ENCODE results near the gene CCDC183. TPM values are rescaled to one million over a fixed set of nuclear protein-coding genes. Genes with fewer than 3 reads are reported as not detected.

CCDC183 gene
- 27.4 TPM for polyA plus RNA-seq
- long read RNA-seq, donor 1, partial matches to known transcripts = 0 of 1 reads
- long read RNA-seq, donor 1, other reads (novel, unspliced or antisense) = 0 of 1 reads
- long read RNA-seq, donor 2, partial matches to known transcripts = 0 of 3 reads
- long read RNA-seq, donor 2, other reads (novel, unspliced or antisense) = 0 of 3 reads
- long read RNA-seq, donor 3 = 0 reads
- long read RNA-seq, donor 4 = 0 reads
- long read RNA-seq, donor 5, partial matches to known transcripts = 5 of 5 reads
- long read RNA-seq, donor 5, other reads (novel, unspliced or antisense) = 0 of 5 reads
- long read RNA-seq, donor 6, partial matches to known transcripts = 0 of 1 reads
- long read RNA-seq, donor 6, other reads (novel, unspliced or antisense) = 0 of 1 reads
- long read RNA-seq, donor 7 = 0 reads
- long read RNA-seq, donor 8, partial matches to known transcripts = 0 of 2 reads
- long read RNA-seq, donor 8, other reads (novel, unspliced or antisense) = 0 of 2 reads
- long read RNA-seq, donor 9, partial matches to known transcripts = 6 of 7 reads
- long read RNA-seq, donor 9, other reads (novel, unspliced or antisense) = 0 of 7 reads
- long read RNA-seq, donor 10 = 0 reads
- long read RNA-seq, donor 11 = 0 reads

GRCh38 chr9:136796238-136796774, at the start of gene CCDC183:
TSS of gene CCDC183 (plus strand) at chr9:136796338. CDS start at chr9:136796398, 60 bp downstream.
- H3K4me1 ChIP-seq (ENCODE audit: control insufficient read depth, insufficient read depth, low read length) = peaks cover 81% of the 10 kb centered on the region
- WGBS (ENCODE audit: insufficient coverage, low lambda C conversion rate) = no CpG with 5 or more reads among the region's 5 CpGs
- peak within 1 kb of the TSS; percentile 17 for H3K4me3 ChIP-seq (ENCODE audit: low read length)
- peaks cover 19% of the 10 kb centered on the region for H3K27me3 ChIP-seq (ENCODE audit: control insufficient read depth, insufficient read depth, low read length)
- peaks cover 17% of the 10 kb centered on the region for H3K36me3 ChIP-seq (ENCODE audit: control insufficient read depth, insufficient read depth, low read length)
- peak within 1 kb of the TSS; percentile 100 for H3K27ac ChIP-seq (ENCODE audit: low read length)
- DNase-seq = no peak
- H3K9me3 ChIP-seq (ENCODE audit: control insufficient read depth, low read depth, low read length) = peaks cover 10% of the 10 kb centered on the region

DNA sequence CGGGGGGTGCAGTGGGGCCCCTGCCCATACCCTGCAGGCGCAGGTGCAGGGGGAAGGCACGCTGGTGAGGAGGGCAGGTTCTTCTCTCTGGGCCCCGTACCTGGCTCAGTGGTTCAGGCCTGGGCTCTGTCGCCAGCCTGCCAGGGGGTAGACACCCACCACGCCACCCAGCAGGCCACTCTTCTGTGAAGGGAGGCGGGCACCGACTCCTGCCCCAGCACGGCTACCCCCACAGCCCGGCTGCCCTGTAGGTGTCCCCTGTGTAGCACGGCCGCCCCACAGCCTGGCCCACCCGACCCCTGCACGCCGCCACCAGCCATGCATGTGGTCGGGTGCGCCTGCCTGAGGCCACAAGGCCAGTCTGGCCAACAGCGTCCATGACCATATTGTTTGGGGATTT, 49.5 kb upstream of the CCDC183 start:
- no peak for DNase-seq
- Histone ChIP-seq H3K4me1 (ENCODE audit: control insufficient read depth, insufficient read depth, low read length) (peaks cover 16% of the 10 kb centered on the region), H3K27ac (ENCODE audit: low read length) (no peak overlapping the region), H3K9me3 (ENCODE audit: control insufficient read depth, low read depth, low read length) (peaks cover 6% of the 10 kb centered on the region), H3K4me3 (ENCODE audit: low read length) (no peak overlapping the region), H3K36me3 (ENCODE audit: control insufficient read depth, insufficient read depth, low read length) (no peaks in the 10 kb centered on the region), H3K27me3 (ENCODE audit: control insufficient read depth, insufficient read depth, low read length) (peaks cover 13% of the 10 kb centered on the region)
- 80% methylated on average over 1 of the region's 18 CpGs for WGBS (ENCODE audit: insufficient coverage, low lambda C conversion rate)

DNA sequence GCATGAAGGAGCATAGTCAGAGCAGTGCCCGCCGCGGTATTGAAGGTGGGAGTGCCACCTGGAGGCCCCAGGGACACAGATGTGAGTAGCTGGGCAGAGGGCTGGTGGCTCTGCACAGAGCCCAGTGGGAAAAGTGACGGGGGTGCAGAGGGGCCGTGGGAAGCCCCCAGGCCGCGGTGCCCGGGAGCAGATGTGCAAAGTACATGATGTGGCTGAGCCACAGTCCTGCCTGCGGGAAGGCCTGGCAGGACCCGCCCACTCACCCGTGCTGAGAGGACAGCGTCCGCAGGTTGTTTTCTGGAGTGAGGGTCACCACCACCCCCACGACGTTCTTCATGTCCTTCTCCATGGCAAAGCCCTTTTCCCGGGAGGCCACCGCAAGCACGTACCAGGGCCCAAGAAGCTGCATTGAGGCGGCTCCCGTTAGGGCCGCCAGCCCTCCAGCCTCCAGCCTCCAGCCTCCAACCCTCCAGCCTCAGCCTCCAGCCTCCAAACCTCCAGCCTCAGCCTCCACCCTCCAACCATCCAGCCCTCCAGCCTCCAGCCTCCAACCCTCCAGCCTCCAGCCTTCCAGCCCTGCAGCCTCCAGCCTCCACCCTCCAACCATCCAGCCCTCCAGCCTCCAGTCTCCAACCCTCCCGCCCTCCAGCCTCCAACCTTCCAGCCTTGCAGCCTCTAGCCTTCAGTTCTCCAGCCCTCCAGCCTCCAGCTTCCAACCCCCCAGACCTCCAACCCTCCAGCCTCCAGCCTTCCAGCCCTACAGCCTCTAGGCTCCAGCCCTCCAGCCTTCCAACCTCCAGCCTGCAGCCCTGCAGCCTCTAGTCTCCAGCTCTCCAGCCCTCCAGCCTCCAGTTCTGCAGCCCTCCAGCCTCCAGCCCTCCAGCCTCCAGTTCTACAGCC, 48.7 kb upstream of the CCDC183 start:
- Histone ChIP-seq H3K27ac (ENCODE audit: low read length) (no peak overlapping the region), H3K27me3 (ENCODE audit: control insufficient read depth, insufficient read depth, low read length) (peaks cover 6% of the 10 kb centered on the region), H3K9me3 (ENCODE audit: control insufficient read depth, low read depth, low read length) (peaks cover 10% of the 10 kb centered on the region), H3K4me1 (ENCODE audit: control insufficient read depth, insufficient read depth, low read length) (peaks cover 8% of the 10 kb centered on the region), H3K36me3 (ENCODE audit: control insufficient read depth, insufficient read depth, low read length) (no peaks in the 10 kb centered on the region), H3K4me3 (ENCODE audit: low read length) (no peak overlapping the region)
- no peak for DNase-seq
- no CpG with 5 or more reads among the region's 22 CpGs for WGBS (ENCODE audit: insufficient coverage, low lambda C conversion rate)

DNA sequence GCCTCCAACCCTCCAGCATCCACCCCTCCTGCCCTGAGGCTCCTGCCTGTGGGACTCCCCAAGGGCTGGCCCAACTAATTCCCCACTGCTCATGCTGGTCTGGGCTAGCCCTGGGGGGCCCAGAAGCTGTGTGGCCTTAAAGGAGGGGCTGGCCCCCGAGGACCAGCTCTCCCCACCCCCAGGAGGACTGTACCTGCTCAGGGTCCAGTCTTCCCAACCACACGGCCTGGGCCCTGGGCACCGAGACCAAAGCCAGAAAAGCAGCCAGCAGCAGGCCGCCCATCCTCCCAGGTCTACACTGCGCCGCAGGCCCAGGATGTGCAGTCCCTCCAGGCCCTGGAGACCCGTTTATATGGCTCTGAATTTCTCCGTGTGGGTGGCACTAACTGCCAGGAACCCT, 47.9 kb upstream of the CCDC183 start, which contains the start of gene LCN6:
Gene LCN6, minus strand, starts transcription at position 325 of the 400 bp plus-strand sequence. Its CDS starts 42 bp downstream, at position 283.
- Histone ChIP-seq H3K4me1 (ENCODE audit: control insufficient read depth, insufficient read depth, low read length) (peaks cover under 1% of the 10 kb centered on the region), H3K36me3 (ENCODE audit: control insufficient read depth, insufficient read depth, low read length) (no peaks in the 10 kb centered on the region), H3K27me3 (ENCODE audit: control insufficient read depth, insufficient read depth, low read length) (peaks cover 2% of the 10 kb centered on the region), H3K9me3 (ENCODE audit: control insufficient read depth, low read depth, low read length) (peaks cover 10% of the 10 kb centered on the region), H3K4me3 (ENCODE audit: low read length) (no peak within 1 kb of the TSS), H3K27ac (ENCODE audit: low read length) (no peak within 1 kb of the TSS)
- DNase-seq = no peak
- WGBS (ENCODE audit: insufficient coverage, low lambda C conversion rate) = no CpG with 5 or more reads among the region's 8 CpGs

DNA sequence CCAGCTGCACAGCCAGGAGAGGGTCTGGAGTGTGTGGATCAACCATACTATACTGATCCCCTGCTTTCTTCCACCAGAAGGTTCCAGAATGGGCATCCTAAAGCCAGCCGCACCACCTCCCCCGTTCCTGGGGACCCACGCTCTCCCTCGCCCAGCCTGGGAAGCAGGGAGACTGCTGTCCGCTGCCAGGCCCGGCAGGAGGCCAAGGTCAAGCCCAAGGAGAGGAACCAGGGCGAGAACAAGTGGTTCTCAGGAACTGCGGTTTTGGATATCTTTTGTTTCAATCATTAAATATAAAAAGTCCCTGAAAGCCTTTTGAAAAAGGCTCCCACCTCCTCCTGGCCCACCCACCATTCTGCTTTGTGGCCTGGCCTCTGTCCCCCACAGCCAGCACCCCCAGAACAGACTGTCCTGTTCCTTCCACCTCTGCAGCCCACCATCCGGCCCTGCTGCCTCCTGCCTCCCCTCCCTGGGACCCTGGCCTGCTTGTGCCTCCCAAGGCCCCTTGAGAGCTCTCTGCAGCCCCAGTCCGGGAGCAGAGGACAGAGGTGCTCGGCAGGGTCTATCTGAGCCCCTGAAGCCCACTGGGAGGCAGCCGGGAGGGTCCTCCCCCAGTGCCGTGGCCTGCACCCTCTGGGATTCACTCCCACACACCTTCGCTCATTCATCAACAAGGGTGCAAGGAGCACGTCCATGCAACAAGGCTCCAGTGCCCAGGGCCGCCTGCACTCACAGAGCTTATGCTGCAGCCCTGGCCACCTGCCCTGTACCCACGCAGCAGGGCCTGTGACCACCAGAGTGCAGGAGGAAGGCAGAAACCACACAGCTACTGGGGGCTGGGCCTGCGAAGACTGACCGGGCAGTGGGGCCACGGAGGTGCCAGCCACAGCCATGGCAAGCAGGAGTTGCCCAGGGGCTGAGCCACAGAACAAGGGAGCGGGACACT, 47.2 kb upstream of the CCDC183 start:
- WGBS (ENCODE audit: insufficient coverage, low lambda C conversion rate) = no CpG with 5 or more reads among the region's 21 CpGs
- DNase-seq = no peak
- H3K27ac ChIP-seq (ENCODE audit: low read length) = no peak overlapping the region

DNA sequence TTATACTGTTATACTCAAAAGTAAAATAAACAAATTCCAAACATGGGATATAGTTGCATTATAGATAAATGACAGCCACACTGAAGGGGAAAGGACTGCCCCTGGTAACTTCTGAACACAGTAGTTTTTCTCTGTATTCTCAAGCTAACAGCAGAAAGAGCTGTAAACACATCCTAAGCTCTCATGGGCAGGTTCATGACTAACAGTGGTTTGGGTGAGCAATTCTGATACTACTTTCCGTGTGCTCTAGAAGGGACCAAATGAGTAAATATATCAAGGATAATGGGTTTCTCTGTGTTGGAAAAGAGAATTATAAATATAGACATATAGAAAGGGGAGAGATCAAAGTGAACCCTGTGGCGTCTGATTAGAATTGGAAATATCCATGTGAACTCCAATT, 45.6 kb upstream of the CCDC183 start:
- DNase-seq = no peak
- Histone ChIP-seq H3K27me3 (ENCODE audit: control insufficient read depth, insufficient read depth, low read length) (peaks cover 6% of the 10 kb centered on the region), H3K27ac (ENCODE audit: low read length) (no peak overlapping the region), H3K36me3 (ENCODE audit: control insufficient read depth, insufficient read depth, low read length) (no peaks in the 10 kb centered on the region), H3K4me3 (ENCODE audit: low read length) (no peak overlapping the region), H3K4me1 (ENCODE audit: control insufficient read depth, insufficient read depth, low read length) (no peaks in the 10 kb centered on the region), H3K9me3 (ENCODE audit: control insufficient read depth, low read depth, low read length) (peaks cover 18% of the 10 kb centered on the region)
- 47% methylated on average over 2 of the region's 2 CpGs for WGBS (ENCODE audit: insufficient coverage, low lambda C conversion rate)

More for the DNA sequence above, 47.2 kb upstream of the CCDC183 start:
- peaks cover 6% of the 10 kb centered on the region for H3K27me3 ChIP-seq (ENCODE audit: control insufficient read depth, insufficient read depth, low read length)
- H3K4me1 ChIP-seq (ENCODE audit: control insufficient read depth, insufficient read depth, low read length) = no peaks in the 10 kb centered on the region
- no peaks in the 10 kb centered on the region for H3K36me3 ChIP-seq (ENCODE audit: control insufficient read depth, insufficient read depth, low read length)
- H3K9me3 ChIP-seq (ENCODE audit: control insufficient read depth, low read depth, low read length) = peaks cover 16% of the 10 kb centered on the region
- H3K4me3 ChIP-seq (ENCODE audit: low read length) = no peak overlapping the region

DNA sequence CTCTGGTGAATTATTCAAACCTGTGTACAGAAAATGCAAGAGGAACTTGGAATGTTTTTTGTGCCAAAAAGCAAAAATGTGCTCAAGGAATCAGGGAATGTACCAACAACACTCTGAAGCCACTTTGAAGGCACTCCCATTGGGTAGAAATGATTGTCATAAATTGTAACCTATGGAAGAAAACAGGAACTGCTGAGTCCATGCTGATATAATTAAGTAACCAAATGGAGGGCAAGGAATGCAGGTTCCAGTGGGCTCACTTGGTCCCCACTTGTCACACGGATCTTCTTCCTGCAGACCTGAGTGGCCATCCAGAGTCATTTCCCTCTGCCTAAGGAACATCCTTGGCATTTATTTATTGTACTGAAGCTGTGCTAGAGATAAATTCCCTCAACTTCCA, 44.9 kb upstream of the CCDC183 start:
- Histone ChIP-seq H3K4me1 (ENCODE audit: control insufficient read depth, insufficient read depth, low read length) (no peaks in the 10 kb centered on the region), H3K36me3 (ENCODE audit: control insufficient read depth, insufficient read depth, low read length) (no peaks in the 10 kb centered on the region), H3K27ac (ENCODE audit: low read length) (no peak overlapping the region), H3K9me3 (ENCODE audit: control insufficient read depth, low read depth, low read length) (peaks cover 22% of the 10 kb centered on the region), H3K27me3 (ENCODE audit: control insufficient read depth, insufficient read depth, low read length) (peaks cover 6% of the 10 kb centered on the region), H3K4me3 (ENCODE audit: low read length) (no peak overlapping the region)
- no CpG with 5 or more reads among the region's 1 CpG for WGBS (ENCODE audit: insufficient coverage, low lambda C conversion rate)
- DNase-seq = no peak

DNA sequence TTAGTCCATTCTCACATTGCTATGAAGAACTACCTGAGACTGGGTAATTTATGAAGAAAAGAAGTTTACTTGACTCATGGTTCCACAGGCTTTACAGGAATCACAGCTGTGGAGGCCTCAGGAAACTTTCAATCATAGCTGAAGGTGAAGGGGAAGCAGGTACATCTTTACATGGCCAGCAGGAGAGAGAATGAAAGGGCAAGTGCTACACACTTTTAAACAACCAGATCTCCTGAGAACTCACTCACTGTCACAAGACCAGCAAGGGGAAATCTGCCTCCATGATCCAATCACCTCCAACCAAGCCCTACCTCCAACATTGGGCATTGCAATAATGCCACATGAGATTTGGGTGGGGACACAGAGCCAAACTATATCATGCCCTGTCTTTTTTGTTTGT, 44.3 kb upstream of the CCDC183 start:
- Histone ChIP-seq H3K27me3 (ENCODE audit: control insufficient read depth, insufficient read depth, low read length) (peaks cover 6% of the 10 kb centered on the region), H3K36me3 (ENCODE audit: control insufficient read depth, insufficient read depth, low read length) (no peaks in the 10 kb centered on the region), H3K27ac (ENCODE audit: low read length) (no peak overlapping the region), H3K4me1 (ENCODE audit: control insufficient read depth, insufficient read depth, low read length) (no peaks in the 10 kb centered on the region), H3K9me3 (ENCODE audit: control insufficient read depth, low read depth, low read length) (peaks cover 26% of the 10 kb centered on the region), H3K4me3 (ENCODE audit: low read length) (no peak overlapping the region)
- DNase-seq = no peak

GRCh38 chr9:136753371-136754058, 42.6 kb upstream of the CCDC183 start:
- no peak for DNase-seq
- H3K36me3 ChIP-seq (ENCODE audit: control insufficient read depth, insufficient read depth, low read length) = no peaks in the 10 kb centered on the region
- peaks cover 6% of the 10 kb centered on the region for H3K27me3 ChIP-seq (ENCODE audit: control insufficient read depth, insufficient read depth, low read length)
- no peaks in the 10 kb centered on the region for H3K4me1 ChIP-seq (ENCODE audit: control insufficient read depth, insufficient read depth, low read length)
- no peak overlapping the region for H3K27ac ChIP-seq (ENCODE audit: low read length)
- no peak overlapping the region for H3K4me3 ChIP-seq (ENCODE audit: low read length)
- H3K9me3 ChIP-seq (ENCODE audit: control insufficient read depth, low read depth, low read length) = peaks cover 20% of the 10 kb centered on the region
- WGBS (ENCODE audit: insufficient coverage, low lambda C conversion rate) = no CpG with 5 or more reads among the region's 31 CpGs
